ENCODE results near the gene RBFOX1.

GRCh38 chr16:7605812-7606211 lies 273.2 kb downstream of the RBFOX1 start:
- TF ChIP-seq CTCF (IDR thresholded peaks at IDR 0.05) (no peak), POLR2A (IDR thresholded peaks at IDR 0.05) (no peak)
